Measurements from ENCODE around the gene PROM1.

Gene PROM1

DNA sequence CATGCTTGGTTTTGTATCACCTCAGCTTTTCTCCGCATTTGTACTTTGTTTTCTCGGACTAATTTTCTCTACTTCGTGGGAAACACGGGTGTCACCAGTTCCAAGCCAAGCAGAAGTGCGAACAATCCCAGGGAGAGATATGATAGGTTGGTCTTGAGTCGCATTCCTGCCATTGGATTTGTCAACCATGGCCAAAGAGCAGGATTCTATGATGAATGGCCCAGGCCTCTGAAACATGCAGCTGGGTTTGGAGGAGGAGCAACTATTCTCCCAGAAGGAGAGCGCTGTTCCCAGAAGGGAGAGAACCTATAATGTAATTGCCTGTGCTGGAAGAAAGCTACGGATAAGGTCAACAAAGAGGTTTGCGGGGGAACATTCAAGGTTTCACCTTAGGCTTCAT is 135.0 kb downstream of the PROM1 start:
- DNase-seq (ENCODE audit: low read depth, low spot score), result no peak

DNA sequence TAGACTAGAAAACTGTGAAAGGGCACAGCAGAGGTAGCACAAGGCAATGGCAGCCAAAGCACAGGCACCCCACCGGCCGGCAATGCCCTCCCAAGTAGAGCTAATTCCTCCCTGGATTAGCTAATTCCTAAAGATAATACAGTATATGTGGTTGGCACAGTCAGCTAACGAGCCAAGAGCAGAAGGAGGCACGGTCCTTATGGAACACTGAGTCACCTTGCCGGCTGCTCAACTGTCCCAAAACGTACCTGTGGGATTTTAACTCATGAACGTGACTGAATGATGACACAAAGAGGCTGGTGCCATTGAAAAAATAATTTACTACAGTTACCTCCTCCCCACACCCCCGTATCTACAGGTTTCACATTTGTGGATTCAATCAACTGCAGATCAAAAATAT is 136.1 kb downstream of the PROM1 start:
- DNase-seq (ENCODE audit: low read depth, low spot score), result no peak

DNA sequence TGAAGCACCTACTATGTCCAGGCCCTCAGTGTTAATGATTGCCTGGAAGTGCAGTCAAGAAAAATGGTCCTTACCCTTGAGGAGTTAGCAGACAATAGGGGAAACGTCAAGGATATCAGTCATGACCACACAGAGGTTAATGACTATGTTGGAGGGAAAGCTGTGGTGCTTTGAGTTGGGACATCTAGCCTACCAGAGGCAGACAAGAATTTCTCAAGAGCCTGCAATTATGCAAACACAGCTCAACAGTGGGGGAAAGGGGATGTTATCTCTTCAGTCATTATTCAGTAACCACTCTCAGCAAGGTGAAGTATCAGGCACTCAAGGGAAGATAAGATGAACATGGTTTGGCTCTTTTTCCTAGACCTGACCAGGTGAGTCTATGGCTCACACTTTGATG is 138.3 kb downstream of the PROM1 start:
- no peak for DNase-seq (ENCODE audit: low read depth, low spot score)

DNA sequence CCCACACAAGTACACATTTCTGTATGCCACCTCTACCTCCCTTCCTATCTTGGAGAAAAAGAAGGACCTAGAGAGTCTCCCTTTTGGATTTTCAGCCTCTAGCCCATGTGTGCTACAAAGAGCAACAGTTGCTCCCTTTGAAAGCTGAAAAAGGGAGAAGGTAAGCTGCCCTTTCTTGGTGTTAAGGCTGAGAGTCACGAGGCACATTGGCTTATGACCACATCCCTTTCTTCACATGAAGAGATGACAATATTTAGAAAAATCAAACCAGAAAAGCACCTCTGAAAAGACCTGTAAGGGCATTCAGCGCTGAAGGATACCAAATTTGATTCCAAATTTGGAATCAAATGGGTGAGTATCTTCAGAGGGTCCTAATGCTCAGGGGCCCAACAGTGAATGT is 138.9 kb downstream of the PROM1 start:
- no peak for DNase-seq (ENCODE audit: low read depth, low spot score)

DNA sequence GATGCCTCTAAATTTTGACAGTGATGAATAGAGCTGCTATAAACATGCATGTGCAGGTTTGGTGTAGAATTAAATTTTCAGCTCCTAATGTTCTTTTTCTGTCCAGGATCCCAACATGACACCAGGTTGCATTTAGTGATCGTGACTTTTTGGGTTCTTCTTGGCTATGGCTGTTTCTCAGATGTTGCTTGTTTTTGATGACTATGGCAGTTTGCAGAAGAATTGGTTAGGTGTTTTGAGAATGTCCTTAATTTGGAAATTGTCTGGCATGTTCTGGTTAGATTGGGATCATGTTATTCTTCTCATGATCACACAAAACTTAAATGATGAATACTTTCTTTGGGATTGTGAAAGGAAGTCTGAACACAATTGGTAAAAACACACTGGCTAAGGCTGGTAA is 141.5 kb downstream of the PROM1 start:
- DNase-seq (ENCODE audit: low read depth, low spot score), result no peak

DNA sequence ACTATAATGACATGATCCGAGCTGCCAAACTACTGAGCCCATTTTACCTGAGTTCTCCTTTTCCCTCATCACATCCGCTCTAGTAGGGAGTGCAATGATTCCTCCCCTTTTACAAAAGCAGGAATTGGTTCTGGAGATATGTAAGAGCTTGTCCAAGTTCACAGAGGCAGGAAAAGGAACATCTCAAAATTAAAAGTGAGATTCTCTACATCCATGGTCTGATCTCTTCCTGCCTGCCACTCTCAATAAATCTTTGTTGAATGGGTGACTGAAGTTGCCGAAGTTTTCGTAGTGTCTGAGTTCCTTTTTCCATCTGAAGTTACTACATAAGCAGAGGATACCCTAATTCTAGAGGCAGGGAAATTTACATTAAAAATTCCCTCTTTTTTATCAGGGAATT is 145.2 kb downstream of the PROM1 start, which contains the start of gene FGFBP1:
TSS of gene FGFBP1 (minus strand) at position 101 of the 400 bp plus-strand sequence. CDS start 2,108 bp downstream, outside the sequence.
- DNase-seq (ENCODE audit: low read depth, low spot score), result no peak

DNA sequence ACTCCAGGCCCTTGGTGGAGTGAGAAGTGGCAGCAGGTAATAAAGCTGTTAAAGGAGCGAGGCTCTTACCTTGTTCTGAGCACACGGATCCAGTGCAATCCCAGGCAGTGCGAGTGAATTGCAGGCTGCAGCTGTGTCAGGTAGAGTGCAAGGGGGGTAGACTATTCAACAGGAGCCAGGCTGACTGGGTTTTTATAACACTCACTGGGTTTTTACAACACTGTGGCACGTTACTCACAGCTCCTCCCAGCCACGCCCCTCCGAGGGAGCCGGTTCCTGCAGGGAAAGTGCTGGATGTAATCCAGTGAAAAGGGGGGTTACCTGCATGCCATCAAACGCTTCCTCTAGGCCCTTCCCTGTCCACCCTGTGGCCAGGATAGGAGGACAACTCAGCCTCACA is 145.6 kb downstream of the PROM1 start:
- no peak for DNase-seq (ENCODE audit: low read depth, low spot score)

DNA sequence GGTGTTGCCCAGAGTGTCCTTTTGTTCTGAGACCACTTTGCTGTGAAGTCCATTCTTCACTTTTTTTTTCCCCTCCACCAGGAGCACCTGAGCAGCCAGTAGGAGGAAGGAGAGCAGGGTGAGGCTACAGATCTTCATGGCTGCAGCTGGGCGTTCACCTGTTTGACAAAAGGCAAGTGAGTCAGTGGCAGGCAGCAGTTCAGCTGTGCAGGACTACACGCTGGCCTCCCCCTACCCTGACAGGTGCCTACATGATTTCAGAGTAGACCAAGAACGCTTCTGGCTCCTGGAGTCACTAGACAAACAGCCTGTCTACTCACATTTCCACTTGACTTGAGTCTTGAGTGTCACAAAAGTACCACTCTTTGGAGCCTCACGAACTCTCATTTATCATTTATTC is 147.3 kb downstream of the PROM1 start:
- no peak for DNase-seq (ENCODE audit: low read depth, low spot score)

DNA sequence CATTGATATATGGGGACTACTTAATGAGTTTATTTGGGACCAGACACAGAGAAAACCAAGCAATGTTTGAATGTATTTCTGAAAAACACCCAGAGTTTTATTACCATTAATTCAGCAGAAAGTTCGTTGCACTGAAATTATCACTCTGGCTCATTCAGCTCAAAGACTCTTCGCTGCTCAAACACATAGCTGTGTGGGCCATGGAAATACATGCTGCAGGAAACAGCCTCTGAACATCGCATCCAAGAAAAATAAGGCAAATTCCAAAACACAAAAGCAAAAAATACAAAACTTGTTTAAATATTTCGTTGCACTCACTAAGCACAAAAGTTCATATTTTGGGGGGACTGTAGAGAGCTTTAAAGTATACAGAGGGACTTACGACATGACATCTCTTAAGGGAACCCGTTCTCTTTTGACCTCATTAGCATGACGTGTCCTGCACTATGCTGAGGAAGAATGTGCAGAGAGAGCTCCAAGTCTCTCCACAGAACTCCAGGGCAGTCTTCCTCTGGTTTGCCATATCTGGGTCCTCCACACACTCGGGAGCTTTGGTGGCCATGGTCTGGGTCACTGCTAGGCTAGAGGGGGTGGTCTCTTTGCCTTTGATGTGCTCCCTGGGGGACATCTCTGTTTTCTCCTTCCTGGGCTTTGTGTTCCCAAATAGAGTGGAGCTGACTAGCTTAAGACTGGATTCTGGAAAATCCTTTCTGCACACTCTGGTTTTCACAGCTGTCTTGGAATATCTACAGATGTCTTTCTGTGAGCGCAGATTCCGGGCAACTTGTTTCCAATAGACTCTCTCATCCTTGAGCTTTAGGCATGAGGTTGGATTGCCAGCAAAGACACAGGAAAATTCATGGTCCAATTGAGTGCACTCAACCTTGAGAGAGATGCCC is 148.1 kb downstream of the PROM1 start:
- no peak for DNase-seq (ENCODE audit: low read depth, low spot score)

DNA sequence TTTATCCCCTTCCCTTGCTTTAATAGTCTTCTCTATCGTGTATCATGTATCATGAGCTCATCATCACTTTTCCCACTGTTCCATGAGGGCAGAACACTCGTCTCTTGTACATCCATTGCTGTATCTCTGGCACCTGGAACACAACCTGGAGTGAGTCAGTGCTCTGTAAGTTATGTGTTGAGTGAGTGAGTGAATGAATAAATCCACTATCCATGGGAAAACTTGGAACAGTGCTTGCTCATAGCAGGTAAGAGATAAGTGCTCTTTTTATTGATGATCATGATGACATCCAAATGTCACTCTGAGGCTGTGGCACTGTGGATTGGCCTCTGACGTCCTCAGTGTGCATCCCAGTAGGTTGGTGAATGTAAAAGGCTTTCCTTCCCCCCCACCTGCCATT is 149.6 kb downstream of the PROM1 start:
- DNase-seq (ENCODE audit: low read depth, low spot score), result no peak

DNA sequence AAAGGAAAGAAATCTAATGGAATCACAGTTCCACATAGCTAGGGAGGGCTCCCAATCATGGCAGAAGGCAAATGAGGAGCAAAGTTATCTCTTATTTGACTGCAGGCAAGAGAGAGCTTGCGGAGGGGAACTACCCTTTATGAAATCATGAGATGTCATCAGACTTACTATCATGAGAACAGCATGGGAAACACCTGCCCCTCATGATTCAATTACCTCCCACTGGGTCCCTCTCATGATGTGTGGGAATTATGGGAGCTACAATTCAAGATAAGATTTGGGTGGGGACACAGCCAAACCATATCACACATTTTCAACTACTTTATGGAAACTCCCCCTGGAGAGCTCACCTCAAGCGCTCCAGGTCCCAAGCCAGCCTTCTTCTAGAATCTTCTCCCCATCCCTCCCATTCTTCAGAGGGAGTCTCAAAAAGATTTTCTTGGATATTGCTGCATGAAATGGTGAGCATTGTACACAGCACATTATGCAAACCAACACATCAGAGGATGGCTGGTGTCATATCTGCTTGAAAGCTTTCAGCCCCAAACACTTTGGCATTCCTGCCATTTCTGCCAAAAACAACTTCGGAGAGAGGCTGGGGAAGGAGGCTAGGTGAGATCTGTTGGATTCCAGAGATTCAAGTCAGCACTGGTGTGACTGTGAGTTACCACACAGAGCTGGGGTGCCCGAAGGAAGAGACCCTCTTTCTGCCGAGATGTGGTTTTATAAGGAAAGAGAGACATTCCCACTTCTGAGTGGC is 152.2 kb downstream of the PROM1 start:
- DNase-seq (ENCODE audit: low read depth, low spot score), result no peak

DNA sequence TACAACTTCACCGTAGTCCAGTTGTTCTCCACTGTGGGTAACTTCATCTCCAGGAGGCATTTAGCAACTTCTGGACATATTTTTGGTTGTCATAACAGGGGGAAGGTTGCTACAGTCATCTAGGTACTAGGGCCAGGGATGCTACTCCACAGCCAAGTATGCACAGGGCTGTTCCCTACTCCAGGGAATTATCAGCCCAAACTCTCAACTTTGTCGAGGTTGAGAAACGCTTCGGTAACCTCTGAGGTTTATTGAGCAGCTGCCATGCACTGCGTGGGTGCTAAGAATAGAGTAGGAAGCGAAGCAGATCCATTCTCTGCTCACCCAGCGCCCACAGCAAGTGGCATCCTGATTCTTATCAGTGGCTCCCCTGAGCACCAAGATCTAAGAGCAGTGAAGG is 153.5 kb downstream of the PROM1 start:
- no peak for DNase-seq (ENCODE audit: low read depth, low spot score)

DNA sequence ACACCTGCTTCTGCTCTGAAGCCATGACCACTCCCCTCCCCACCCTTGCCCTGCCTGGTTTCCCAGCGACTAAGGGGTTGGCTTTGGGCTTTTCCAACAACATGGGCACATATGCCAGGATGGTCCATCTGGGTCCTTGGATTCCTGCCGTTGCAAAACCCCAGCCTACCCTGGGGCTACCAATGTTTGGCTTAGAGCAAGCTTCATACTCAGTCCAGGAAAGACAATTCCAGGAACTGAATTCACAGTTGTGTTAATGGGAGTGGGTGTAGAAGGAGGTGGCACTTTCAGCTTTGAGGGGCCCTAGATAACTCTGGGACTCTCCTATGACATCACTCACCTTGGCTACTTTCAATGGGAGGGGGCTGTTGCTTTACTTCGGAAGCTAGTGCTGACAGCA is 154.3 kb downstream of the PROM1 start:
- DNase-seq (ENCODE audit: low read depth, low spot score), result no peak

DNA sequence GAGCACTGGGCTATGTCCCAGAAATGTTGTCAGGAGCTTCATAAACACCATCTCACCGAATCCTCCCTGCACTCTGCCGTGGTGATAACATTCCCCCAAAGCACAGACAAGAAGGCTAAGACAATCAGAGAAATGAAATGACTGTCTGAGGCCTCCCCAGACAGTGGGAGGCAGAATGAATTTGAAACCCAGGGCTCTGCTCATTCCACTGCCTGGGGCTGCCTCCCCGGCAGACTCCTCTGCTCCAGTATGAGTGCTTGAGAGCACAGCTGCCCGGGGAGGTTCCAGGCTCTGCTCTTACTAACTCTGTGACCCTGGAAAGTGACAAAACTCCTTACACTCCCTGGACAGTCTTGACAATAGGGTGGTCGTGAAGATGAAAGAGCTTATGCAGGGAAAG is 154.9 kb downstream of the PROM1 start:
- DNase-seq (ENCODE audit: low read depth, low spot score), result no peak

DNA sequence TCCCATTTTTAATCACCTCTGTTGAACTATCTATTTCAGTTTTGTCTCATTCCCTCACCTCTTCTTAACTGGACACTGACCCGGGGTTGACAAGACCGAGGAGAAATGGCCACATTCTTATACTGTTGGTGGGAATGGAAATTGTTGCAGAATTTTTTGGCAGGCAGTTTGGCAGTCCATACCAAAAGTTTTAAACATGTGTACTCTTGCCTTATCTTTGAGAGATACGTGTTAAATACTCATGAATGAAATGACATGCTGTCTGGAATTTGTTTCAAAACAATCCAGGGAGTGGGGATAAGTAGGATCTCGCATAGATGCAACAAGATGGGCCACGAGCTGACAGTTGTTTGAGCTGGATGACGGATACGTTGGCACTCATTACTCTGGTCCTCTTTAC is 157.3 kb downstream of the PROM1 start:
- no peak for DNase-seq (ENCODE audit: low read depth, low spot score)

DNA sequence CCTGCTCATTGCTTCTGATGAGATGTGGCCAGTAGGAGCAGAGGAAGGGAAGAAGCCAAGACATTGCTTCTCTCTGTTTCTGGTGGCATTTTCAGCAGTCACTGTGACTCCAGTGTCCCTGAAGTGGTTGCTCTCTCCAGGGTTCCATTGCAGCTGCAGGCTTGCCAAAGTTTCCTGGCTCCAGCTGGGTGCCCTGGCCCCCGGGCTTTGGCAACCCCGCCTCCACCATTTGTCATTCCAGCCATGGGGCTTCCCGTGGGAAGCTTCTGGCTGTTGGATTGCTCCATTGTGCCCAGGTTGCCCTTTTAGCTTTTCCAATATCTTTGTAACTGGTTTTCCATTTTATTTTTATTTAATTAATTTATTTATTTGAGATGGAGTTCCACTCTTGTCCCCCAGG is 158.0 kb downstream of the PROM1 start:
- no peak for DNase-seq (ENCODE audit: low read depth, low spot score)

DNA sequence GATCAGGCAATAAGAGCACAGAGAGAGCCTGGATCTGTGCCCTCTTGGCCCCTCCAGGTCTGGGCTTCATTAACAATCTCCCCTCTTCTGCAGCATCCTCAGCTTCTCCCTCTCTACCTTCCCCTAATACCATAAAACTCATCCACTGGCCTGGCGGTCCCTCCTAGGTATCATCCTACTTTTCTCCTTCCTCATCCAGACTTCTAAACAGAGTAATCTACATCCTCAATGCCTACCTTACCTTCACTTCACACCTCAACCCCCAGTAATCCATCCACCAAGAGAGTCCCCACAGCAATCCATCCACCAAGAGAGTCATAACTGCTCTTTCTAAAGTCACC is 162.3 kb downstream of the PROM1 start:
- DNase-seq (ENCODE audit: low read depth, low spot score), result no peak

DNA sequence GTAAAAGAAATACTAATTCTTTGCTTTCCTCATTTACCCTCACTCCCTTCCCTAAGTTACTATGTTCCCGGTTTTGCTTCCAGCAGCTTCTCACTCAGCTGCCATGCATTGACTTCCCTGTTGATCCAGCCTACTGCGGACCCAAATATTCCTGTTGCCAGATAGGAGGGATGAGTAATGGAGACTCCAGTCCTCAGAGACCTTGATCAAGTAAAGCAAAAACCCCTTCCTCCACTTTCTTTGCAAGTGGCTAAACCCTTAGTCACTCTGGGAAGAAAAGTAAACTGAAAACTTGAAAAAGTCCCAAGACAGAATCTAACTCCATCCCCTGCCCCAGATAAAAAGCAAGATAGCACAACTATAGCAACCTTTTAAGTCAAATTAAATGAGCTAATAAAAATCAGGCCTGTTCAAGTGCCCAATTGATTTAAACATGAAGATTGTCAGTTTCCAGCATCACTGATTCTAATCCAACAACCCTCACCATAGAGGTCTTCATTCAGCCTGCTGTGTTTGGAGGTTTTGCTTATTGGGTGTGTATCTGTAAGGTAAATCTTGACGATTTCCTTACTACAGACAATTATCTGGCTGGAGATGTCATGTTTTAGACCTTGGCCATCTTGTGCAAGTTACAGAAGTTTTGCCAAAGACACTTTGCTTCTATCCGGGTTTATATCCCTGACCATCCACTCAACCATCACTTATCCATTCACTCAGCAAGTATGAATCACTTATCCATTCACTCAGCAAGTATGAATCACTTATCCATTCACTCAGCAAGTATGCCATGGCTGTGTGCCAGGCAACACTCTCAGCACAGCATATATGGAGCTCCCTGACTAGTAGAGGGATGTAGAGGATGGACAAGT is 162.9 kb downstream of the PROM1 start:
- no peak for DNase-seq (ENCODE audit: low read depth, low spot score)

DNA sequence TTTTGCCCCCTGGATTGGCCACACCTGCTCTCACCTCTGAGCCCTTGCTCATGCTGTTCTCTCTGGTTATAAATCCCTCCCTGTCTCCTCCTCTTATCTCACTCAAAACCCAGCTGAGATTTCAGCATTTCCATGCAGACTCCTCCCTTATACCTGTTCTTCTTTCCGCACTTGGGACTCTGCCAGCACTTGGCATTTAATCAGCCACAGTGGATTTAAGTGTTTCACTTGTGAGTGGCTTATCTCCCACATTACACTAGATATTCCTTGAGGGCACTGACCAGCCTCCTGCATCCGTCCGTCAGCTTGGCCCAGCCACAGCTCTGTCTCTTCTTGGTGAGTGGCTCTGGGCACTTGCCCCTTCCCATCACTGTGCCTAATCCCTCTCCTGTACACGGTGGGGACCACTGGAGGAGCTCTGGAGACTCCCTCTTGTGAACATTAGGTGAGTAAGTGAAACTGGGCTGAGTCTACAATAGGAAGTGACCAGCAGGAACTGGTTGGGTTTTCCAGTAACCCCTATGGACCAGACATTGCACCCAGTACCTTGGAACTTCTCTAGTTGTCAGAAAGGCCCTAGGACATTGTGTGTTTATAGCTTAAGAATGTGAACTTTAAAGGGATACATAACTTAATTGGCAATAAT is 165.2 kb downstream of the PROM1 start:
- no peak for DNase-seq (ENCODE audit: low read depth, low spot score)
